ENCODE results near the gene LRP1B.

GRCh38 chr2:141844231-141844630 is 286.6 kb downstream of the LRP1B start:
- TF ChIP-seq CTCF (IDR thresholded peaks at IDR 0.05) (no peak), ZFX (IDR thresholded peaks at IDR 0.05; ENCODE audit: borderline replicate concordance) (no peak)
